ENCODE results near the gene SLC8A1. TPM values are rescaled to one million over a fixed set of nuclear protein-coding genes. Genes with fewer than 3 reads are reported as not detected.

The SLC8A1 gene
- total RNA-seq, 1 donor from 2014 or later = 34.8 TPM

- H3K27me3 ChIP-seq (ENCODE audit: insufficient read depth, low read length) = no peaks in the 10 kb centered on the region
- H3K79me2 ChIP-seq (ENCODE audit: insufficient read depth, low read length) = no peaks in the 10 kb centered on the region
- Mint-ChIP-seq H3K36me3 (ENCODE audit: low read depth, unreplicated experiment) (peaks cover 10% of the 10 kb centered on the region), H3K27me3 (ENCODE audit: low read depth, unreplicated experiment) (no peaks in the 10 kb centered on the region), H3K4me1 (ENCODE audit: low read depth, unreplicated experiment) (no peaks in the 10 kb centered on the region), H3K4me3 (ENCODE audit: unreplicated experiment) (no peak overlapping the region), H3K27ac (ENCODE audit: unreplicated experiment) (no peak overlapping the region), H3K9me3 (ENCODE audit: unreplicated experiment) (no peaks in the 10 kb centered on the region)
- H3K9me3 ChIP-seq (ENCODE audit: insufficient read depth, low read depth, low read length) = no peaks in the 10 kb centered on the region
- no peaks in the 10 kb centered on the region for H3K4me1 ChIP-seq (ENCODE audit: insufficient read depth, low read length)
- no peak overlapping the region for H3K27ac ChIP-seq (ENCODE audit: low read depth, low read length)
- no peak overlapping the region for H3K4me2 ChIP-seq (ENCODE audit: low read length)
- no peak overlapping the region for H3K9ac ChIP-seq (ENCODE audit: low read length)
- TF ChIP-seq CTCF (IDR thresholded peaks at IDR 0.05; ENCODE audit: insufficient read depth, low read depth, low read length) (no peak), EZH2 (IDR thresholded peaks at IDR 0.05; ENCODE audit: insufficient read depth, low read length) (no peak)
- H3K36me3 ChIP-seq (ENCODE audit: insufficient read depth, low read length) = no peaks in the 10 kb centered on the region
- H2AFZ ChIP-seq (ENCODE audit: low read depth, low read length) = no peak overlapping the region
- DNase-seq (ENCODE audit: low read depth) = no peak
- no peak for FAIRE-seq
- H3K4me3 ChIP-seq (ENCODE audit: insufficient read depth, low read depth, low read length) = no peak overlapping the region
- no peaks in the 10 kb centered on the region for H4K20me1 ChIP-seq (ENCODE audit: insufficient read depth, low read length)
Measured at GRCh38 chr2:40144022-40144421, 307.9 kb downstream of the SLC8A1 start.

DNA sequence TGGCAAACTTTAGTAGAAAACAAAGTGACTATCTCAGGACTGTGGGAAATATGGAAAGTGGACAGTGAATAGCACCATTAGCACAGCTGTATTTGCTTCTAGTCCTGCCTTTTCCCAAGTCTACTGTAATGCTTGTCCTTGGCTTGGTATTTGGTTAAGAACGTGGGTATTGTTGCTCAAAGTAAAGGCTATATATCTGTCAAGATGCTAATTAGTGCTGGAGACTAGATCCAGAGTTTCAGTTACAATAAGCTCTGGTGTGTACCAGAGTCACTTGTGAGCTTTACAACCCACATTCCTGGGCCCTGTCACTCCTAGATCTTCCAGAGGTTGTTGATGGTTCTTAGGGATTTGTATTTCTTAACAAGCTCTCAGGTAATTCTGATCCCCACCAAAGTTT is 313.6 kb downstream of the SLC8A1 start:
- H3K9me3 Mint-ChIP-seq (ENCODE audit: unreplicated experiment) = peaks cover 2% of the 10 kb centered on the region
- no peak overlapping the region for H3K4me3 ChIP-seq (ENCODE audit: insufficient read depth, low read depth, low read length)
- H3K27me3 Mint-ChIP-seq (ENCODE audit: low read depth, unreplicated experiment) = no peaks in the 10 kb centered on the region
- no peak overlapping the region for H2AFZ ChIP-seq (ENCODE audit: low read depth, low read length)
- no peaks in the 10 kb centered on the region for H3K4me1 ChIP-seq (ENCODE audit: insufficient read depth, low read length)
- no peak for DNase-seq (ENCODE audit: low read depth)
- TF ChIP-seq CTCF (IDR thresholded peaks at IDR 0.05; ENCODE audit: insufficient read depth, low read depth, low read length) = no peak
- TF ChIP-seq EZH2 (IDR thresholded peaks at IDR 0.05; ENCODE audit: insufficient read depth, low read length) = no peak
- no peaks in the 10 kb centered on the region for H3K9me3 ChIP-seq (ENCODE audit: insufficient read depth, low read depth, low read length)
- no peak overlapping the region for H3K4me3 Mint-ChIP-seq (ENCODE audit: unreplicated experiment)
- FAIRE-seq = no peak
- no peaks in the 10 kb centered on the region for H4K20me1 ChIP-seq (ENCODE audit: insufficient read depth, low read length)
- H3K27ac ChIP-seq (ENCODE audit: low read depth, low read length) = no peak overlapping the region
- H3K4me1 Mint-ChIP-seq (ENCODE audit: low read depth, unreplicated experiment) = no peaks in the 10 kb centered on the region
- no peak overlapping the region for H3K9ac ChIP-seq (ENCODE audit: low read length)
- H3K27me3 ChIP-seq (ENCODE audit: insufficient read depth, low read length) = no peaks in the 10 kb centered on the region
- H3K79me2 ChIP-seq (ENCODE audit: insufficient read depth, low read length) = no peaks in the 10 kb centered on the region
- H3K36me3 Mint-ChIP-seq (ENCODE audit: low read depth, unreplicated experiment) = peaks cover 18% of the 10 kb centered on the region
- H3K27ac Mint-ChIP-seq (ENCODE audit: unreplicated experiment) = no peak overlapping the region
- H3K36me3 ChIP-seq (ENCODE audit: insufficient read depth, low read length) = no peaks in the 10 kb centered on the region
- no peak overlapping the region for H3K4me2 ChIP-seq (ENCODE audit: low read length)

GRCh38 chr2:40131081-40131704 is 320.7 kb downstream of the SLC8A1 start:
- Histone ChIP-seq H3K9ac (ENCODE audit: low read length) (no peak overlapping the region), H3K4me2 (ENCODE audit: low read length) (no peak overlapping the region), H3K27ac (ENCODE audit: low read depth, low read length) (no peak overlapping the region), H3K4me1 (ENCODE audit: insufficient read depth, low read length) (peaks cover 23% of the 10 kb centered on the region), H3K4me3 (ENCODE audit: insufficient read depth, low read depth, low read length) (no peak overlapping the region), H4K20me1 (ENCODE audit: insufficient read depth, low read length) (no peaks in the 10 kb centered on the region), H3K27me3 (ENCODE audit: insufficient read depth, low read length) (no peaks in the 10 kb centered on the region), H3K79me2 (ENCODE audit: insufficient read depth, low read length) (no peaks in the 10 kb centered on the region), H2AFZ (ENCODE audit: low read depth, low read length) (no peak overlapping the region), H3K9me3 (ENCODE audit: insufficient read depth, low read depth, low read length) (no peaks in the 10 kb centered on the region), H3K36me3 (ENCODE audit: insufficient read depth, low read length) (no peaks in the 10 kb centered on the region)
- FAIRE-seq = no peak
- H3K36me3 Mint-ChIP-seq (ENCODE audit: low read depth, unreplicated experiment) = peaks cover 6% of the 10 kb centered on the region
- no peak overlapping the region for H3K27ac Mint-ChIP-seq (ENCODE audit: unreplicated experiment)
- no peak for DNase-seq (ENCODE audit: low read depth)
- no peak overlapping the region for H3K4me3 Mint-ChIP-seq (ENCODE audit: unreplicated experiment)
- peaks cover 22% of the 10 kb centered on the region for H3K4me1 Mint-ChIP-seq (ENCODE audit: low read depth, unreplicated experiment)
- TF ChIP-seq CTCF (IDR thresholded peaks at IDR 0.05; ENCODE audit: insufficient read depth, low read depth, low read length) (no peak), EZH2 (IDR thresholded peaks at IDR 0.05; ENCODE audit: insufficient read depth, low read length) (no peak)
- H3K27me3 Mint-ChIP-seq (ENCODE audit: low read depth, unreplicated experiment) = no peaks in the 10 kb centered on the region
- H3K9me3 Mint-ChIP-seq (ENCODE audit: unreplicated experiment) = peaks cover 2% of the 10 kb centered on the region

All from astrocyte (in vitro differentiated cells and primary cell).